LoVo (cell line): ENCODE data around the gene QRICH2.
A peak's percentile ranks its signal among the peaks of the same experiment; 100 is the strongest.
"Not testable (repeated sequence)": the region's sequence is repeated elsewhere in the genome, so short reads cannot be mapped to it uniquely, and the experiment has no call there.

Source experiments
- DNase-seq: peaks from one replicate; pipeline ENCODE4 v3.0.0-alpha.2; 2016; ENCODE audit warnings: low spot score

The QRICH2 gene

DNA sequence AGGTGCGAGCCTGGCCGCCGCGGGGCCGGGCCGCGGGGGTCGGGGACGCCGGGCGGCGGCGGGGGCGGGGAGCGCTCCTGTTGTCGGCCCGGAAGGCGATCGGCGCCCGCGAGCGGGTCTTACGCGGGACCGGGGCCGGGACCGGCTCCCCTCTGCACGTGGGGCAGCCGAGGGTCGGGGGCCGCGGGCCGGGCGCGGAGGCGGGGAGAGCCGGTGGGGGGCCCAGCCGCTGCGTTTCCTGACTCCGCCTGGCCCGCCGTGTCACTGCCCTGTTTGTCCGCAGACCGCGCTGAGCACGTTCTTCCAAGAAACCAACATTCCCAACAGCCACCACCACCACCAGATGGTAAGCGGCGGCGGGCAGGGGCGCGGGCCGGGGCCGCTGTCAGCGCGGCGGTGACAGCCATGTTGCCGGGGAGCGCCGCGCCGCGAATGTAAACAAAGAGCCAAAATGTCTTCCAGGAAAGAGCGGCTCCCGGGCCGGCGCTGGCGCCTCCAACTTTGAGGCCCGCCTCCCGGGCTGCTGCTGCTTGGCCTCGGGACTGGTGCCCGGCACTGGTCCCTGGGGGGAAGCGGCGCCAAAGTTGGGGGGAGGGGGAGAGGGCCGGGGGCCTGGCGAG lies 42.3 kb downstream of the QRICH2 start:
- peak; percentile 53 for DNase-seq

DNA sequence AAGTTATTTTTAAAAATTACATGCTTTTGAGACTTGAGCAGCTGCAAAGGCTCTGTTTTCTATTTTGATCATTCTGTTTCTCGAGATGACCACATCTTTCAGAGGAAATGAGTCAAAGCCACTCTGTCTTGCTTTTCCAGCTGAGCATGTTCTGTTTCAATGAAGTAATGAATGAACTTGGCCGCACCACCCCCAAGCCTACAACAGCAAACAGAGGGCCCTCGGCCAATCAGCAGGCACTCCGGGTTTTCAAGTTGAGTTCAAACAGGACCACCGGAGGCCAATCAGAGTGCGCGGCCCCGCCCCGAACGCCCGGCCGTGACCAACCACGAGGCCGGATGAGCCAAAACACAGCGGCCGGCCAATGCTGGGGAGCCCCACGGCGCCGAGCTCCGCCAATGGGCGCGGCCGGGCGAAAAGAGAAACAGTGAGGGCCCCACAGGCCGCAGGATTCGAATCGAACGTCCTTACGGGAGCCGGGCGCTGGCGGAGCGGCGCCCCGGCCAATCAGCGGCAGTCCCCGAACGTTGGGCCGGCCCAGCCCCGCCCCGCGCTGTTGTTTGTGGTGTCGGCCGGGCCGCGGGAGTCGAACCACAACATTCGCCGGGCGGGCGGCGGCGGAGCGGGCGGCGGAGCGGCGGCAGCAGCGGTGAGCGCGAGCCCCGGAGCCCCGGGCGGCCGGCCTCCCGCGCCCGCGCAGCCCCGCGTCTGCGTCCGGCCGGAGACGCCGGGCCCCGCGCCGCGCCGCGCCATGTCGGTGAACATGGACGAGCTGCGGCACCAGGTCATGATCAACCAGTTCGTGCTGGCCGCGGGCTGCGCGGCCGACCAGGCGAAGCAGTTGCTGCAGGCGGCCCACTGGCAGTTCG lies 43.1 kb downstream of the QRICH2 start, which contains the start of gene UBALD2:
UBALD2 (plus strand) TSS at position 594 of the 869 bp plus-strand sequence; CDS start at position 752, 158 bp downstream.
- DNase-seq = peak; percentile 98

DNA sequence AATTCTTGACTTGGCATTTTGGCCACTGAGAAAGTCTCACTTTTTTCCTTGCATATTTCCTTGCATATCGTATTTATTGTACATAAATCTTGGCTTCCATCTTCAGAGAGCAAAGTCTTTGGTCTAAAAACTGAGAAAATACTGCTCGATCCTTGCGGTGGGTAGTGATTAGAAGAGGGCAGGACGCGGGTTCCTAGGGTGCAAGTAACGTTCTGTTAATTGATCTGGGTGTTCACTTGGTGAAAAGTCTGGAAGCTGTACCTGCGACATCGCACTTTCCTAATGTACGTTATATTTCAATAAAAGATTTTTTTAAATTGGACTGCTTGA lies 43.7 kb downstream of the QRICH2 start:
- DNase-seq = no peak

DNA sequence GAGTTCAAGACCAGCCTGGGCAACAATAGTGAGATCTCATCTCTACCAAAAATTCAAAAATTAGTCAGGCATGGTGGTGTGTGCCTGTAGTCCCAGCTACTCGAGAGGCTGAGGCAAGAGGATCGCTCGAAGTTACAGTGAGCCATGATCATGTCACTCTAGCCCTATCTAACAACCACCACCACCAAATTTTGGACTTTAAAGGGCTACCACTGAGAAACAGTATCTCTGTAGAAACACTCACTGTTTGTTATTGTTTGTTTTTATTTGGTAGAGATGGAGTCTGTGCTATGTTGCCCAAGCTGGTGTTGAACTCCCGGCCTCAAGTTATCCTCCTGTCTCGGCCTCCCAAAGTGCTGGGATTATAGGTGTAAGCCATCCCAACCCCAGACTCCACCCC lies 44.2 kb downstream of the QRICH2 start:
- no peak for DNase-seq

DNA sequence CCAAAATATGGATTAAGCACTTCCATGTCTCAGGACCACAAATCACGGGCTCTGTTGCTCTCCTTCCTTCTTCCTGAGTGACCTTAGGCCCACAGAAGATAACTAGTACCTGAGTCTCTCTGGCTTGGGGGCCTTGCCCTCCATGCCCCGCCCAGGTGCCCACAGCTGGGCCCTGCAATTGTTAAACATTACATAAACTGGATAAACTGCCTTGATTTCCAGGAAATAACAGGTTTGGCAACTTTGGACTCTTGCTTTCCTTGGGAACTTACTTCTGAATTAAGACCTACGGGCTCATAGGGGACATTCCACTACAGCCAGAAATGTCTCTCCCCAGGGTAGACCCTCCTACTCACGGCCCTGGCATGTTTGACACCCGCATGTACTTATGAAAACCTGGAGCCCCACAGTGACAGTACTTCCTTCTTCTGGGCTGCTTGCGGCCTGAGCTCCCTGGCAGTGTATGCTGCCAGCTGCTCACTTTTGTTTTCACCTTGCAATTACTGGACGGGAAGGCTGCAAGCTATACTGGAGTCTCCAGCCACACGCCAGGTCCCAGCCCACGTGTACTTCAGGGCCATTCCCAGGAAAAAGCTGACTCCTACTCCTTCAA lies 45.2 kb downstream of the QRICH2 start:
- DNase-seq = peak; percentile 79

DNA sequence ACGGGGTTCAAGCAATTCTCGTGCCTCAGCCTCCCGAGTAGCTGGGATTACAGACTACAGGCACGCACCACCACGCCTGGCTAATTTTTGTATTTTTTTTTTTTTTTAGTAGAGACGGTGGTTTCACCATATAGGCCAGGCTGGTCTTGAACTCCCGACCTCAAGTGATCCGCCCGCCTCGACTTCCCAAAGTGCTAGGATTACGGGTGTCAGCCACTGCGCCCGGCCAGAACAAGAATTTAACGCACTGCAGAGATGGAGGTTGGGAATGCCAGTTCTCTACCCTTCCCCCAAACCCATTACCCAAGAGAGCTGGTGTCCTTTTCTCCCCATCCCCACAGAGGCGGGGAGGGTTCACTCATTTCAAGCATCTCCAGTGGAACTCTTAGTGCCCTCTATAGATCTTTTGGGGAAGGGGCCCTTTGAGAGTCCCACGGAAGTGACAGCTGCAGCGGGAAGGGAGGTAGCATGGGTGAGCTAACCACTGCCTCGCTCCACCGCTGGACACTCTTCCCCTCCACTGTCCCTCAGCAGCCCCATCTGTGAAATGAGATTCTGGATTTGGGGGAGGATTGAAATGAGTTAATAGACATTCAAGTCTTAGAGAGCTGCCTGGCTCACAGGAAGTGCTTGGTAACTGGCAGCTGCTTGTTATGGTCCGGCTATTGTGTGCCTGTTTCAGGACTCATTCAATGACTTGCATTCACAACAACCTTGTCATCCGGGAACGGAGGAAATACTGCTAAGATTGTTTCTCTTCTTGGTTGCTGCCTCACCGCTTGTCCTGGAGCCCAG lies 46.5 kb downstream of the QRICH2 start:
- DNase-seq = no peak

DNA sequence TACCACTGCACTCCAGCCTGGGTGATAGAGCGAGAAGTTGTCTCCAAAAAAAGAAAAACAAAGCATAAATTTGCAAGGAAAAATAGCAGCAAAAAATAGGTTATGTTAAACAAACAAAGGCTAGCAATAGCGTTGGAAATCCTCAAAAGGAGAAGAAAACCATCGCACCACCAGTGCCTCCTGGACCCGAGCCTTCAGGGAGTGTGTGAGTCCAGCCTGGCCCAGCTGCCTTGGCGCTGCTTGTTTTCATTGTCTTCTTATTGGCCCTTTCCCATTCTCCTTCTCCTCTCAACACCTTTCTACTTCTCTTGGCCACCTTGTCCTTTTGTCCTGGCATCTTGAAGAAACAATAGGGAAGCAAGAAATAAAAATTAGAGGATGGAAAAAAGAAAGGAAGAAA lies 47.4 kb downstream of the QRICH2 start:
- DNase-seq = no peak

DNA sequence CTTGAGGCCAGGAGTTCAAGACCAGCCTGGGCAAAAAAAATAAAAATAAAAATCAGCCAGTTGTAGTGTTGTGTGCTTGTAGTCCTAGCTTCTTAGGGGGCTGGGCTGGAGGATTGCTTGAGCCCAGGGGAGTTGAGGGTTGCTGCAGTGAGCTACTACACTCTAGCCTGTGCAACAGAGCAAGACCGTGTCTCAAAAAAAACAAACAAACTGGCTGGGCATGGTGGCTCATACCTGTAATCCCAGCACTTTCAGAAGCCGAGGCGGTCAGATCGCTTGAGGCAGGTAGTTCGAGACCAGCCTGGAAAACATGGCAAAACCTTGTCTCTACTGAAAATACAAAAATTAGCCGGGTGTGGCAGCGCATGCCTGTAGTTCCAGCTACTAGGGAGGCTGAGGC lies 47.9 kb downstream of the QRICH2 start:
- DNase-seq = no peak

DNA sequence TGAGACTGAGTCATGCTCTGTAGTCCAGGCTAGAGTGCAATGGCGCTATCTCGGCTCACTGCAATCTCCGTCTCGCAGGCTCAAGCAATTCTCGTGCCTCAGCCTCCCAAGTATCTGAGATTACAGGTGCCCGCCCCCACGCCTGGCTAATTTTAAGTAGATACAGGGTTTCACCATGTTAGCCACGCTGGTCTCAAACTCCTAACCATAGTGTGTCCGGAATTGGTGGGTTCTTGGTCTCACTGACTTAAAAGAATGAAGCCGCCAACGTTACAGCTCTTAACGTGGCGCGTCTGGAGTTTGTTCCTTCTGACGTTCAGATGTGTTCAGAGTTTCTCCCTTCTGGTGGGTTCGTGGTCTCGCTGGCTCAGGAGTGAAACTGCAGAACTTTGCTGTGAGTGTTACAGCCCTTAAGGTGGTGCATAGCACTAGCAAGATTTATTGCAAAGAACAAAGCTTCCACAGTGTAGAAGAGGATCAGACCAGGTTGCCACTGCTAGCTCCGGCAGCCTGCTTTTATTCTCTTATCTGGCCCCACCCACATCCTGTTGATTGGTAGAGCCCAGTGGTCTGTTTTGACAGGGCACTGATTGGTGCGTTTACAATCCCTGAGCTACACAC lies 51.5 kb downstream of the QRICH2 start:
- DNase-seq = not testable (repeated sequence)

DNA sequence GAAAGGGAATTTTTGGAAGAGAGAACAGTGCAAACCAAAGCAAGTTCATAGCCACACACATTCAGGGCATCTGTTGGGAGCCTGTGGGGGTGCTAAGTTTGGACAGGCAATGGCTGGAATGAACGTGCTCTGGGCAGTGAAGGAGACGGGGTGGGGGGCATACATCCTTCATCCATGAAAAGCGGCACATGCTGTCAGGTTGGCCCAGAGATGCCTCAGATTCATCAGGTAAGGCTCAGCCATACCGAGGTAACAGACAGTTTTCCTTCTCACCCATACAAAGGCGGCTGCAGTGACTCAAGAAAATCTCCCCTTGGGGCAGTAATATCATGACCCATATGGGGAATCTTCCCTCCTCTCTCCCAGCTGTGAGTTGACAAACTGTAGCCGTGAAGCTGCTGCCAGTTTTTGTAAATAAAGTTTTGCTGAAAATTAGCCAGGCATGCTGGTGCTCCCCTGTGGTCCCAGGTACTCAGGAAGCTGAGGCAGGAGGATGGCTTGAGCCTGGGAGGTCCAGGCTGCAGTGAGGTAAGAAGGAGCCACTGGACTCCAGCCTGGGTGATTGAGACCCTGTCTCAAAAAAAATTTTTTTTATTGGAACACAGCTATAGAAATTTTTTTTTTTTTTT lies 52.2 kb downstream of the QRICH2 start:
- no peak for DNase-seq

DNA sequence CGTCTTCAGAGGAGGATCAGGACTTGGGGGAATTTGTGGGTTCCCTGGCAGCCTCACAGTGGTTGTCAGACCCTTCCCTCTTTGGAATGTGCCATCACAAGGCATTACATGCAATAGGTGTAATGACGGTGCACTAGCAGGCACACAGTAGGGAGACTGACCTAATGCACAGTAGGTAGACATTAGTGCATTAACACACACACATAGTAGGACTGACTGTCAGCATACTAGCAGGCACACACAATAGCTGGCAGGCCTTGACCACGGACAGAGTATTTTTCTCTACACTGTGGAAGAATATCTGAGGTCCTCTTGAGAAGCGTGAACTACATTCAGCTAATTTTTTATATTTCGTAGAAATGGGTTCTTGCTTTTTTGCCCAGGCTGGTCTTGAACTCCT lies 53.8 kb downstream of the QRICH2 start:
- DNase-seq = no peak

DNA sequence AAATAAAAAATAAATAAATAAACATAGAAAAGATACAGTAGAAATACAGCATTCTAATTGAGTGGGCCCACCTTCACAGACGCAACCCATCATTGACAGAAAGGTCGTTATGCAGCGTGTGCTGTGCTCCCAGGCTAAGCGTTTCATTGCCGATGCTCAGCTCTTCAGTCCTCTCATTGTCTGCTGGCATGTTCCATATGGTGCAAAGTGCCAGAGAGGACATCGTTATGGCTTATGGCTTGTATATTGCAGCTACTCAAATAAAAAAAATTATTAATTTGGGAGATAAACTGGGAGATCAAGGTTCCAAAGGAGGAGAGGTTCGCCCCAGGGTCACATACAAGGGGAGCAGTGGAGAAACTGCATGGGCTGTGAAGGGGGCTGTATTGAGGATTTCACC lies 54.2 kb downstream of the QRICH2 start:
- DNase-seq = no peak

DNA sequence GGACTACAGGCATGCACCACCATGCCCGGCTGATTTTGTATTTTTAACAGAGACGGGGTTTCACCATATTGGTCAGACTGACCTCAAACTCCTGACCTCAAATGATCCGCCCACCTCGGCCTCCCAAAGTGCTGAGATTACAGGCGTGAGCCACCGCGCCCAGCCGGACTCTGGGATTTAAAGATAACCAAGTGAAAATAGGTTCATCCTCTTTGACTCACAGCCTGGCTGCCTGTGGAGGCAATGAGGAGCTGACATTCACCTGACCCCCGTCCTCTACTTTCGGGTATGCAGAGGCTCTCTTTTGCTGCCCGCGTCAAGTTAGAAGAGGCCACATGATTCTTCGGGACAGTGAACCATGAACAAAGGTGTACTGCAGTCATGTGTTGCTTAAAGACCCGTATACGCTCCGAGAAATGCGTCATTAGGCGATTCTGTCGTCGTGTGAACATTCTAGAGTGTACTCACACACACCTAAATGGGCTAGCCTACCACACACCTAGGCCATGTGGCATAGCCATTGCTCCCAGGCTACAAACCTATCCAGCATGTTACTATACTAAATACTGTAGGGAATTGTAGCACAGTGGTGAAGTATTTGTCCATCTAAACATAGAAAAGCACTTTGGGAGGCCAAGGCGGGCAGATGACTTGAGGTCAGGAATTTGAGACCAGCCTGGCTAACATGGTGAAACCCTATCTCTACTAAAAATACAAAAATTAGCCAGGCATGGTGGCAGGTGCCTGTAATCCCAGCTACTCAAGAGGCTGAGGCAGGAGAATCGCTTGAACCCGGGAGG lies 54.9 kb downstream of the QRICH2 start:
- DNase-seq = not testable (repeated sequence)

DNA sequence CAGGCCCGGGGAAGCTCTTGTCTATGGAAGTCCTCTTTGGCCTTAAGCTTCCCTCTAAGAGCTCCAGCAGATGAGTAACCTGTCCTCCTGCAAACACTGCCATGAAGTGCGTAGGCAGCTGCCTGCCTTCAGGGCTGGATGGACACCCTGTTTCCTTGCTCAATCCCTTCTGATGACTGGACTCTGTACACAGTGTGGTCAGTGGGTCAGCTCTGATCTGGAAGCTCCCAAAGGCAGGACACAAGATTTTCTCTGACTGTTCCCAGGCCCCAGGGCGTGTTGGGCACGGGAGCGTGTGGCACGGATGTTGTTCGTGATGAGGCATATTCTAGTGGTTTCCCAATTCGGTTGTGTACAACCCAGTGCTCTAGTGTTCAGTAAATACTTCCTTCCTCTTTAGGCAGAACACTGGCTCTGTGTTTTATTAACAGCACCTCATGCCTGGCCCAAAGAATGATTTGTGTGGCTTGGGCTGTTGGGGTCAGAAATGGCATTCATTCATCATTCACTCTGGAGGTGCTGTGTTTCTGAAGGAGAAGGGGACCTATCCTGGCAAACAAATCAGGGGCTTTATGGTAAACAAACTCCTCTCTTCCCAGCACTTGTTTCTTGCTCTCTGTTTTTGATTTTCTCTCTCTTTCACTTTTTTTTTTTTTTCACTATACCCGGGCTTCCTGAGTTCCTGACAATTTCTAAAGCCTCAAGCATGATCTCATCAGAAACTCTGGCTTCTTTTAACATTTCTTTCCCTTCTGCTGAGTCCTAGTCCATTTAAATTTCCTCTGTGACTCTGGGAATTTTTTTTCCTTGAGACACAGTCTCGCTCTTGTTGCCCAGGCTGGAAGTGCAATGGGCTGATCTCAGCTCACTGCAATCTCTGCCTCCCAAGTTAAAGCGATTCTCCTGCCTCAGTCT lies 55.8 kb downstream of the QRICH2 start:
- DNase-seq = no peak

DNA sequence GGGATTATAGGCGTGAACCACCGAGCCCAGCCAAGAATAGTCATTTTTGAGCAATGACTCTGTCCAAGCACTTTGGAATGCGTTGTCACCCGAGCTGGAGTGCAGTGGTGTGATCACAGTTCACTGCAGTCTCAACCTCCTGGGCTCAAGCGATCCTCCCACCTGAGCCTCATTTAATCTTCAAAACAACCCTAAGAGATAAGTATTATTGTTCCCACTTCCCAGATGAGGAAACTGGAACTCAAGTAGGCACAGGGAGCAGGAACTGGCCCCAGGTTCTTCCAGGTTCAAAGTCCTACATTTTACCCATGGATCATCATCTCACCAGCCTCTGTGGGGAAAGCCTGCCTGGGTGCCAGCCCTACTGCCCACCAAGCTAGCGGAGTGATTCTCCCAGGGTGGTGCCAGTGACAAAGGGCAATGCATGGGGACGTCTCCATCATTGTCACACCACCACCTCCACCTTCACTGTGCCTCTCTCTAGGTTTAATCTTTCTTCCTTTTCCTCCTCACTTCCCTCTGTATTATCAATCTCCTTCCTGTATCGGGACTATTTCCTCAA lies 56.5 kb downstream of the QRICH2 start:
- DNase-seq = no peak

DNA sequence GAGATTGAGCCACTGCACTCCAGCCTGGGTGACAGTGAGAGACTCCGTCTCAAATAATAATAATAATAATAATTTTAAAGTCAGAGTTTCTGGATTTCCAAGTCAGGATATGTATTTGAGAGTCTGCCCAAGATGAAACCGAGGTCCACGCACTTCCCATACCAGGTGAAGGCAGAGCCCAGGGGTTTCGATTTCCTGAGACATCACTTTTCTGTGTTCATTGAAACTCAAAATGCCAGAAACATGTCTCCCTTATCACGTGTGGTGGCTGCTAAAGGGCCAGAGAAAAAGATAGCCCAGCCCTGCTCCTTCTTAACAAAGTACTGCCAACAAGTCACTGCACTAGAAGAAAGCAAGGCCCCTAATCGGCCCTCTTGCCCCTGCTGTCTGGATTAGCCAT lies 57.9 kb downstream of the QRICH2 start:
- no peak for DNase-seq

DNA sequence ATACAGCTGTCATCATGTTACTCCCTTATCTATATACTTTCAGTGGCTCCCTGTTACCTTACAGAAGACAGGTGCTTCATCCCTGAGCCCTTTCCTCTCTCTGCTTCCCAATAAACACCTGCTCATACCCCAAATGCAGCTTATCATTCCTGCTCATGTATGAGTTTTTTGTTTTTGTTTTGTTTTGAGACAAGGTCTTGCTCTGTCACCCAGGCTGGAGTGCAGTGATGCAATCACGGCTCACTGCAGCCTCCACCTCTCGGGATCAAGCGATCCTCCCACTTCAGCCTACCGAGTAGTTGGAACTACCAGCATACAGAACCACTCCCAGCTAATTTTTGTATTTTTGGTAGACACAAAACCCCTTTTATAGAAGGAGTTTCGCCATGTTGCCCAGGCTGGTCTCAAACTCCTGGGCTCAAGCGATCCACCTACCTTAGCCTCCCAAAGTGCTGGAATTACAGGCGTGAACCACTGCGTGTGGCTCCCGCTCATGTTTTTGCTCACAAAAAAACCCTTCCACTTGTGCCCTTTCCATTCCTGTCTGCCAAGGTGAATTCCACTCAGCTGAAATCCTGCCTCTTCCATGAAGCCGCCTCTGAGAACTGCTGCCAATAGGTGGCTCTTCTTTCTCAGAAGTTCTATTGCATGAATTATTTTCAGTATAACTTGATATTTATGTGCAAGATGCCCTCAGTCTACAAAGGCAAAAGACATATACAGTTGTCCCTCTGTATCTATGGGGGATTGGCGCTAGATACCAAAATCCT lies 59.9 kb downstream of the QRICH2 start:
- DNase-seq = no peak

DNA sequence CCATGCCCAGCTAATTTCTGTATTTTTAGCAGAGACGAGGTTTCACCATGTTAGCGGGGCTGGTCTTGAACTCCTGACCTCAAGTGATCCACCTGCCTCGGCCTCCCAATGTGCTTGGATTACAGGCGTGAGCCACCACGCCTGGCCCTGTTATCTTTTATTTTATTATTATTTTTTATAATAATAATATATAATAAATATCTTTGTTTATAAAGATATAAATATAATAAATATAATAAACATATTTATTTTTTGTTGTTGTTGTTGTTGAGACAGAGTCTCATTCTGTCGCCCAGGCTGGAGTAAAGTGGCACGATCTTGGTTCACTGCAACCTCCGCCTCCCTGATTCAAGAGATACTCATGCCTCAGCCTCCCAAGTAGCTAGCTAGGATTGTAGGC lies 60.8 kb downstream of the QRICH2 start:
- no peak for DNase-seq
